Peyer's patch (tissue), 4 donors: ENCODE results near the gene ATP2B3. TPM values are rescaled to one million over a fixed set of nuclear protein-coding genes. Genes with fewer than 3 reads are reported as not detected.

ENCODE experiments used
- DNase-seq, 3 donors: peaks; one replicate each; pipeline ENCODE4 v3.0.0-alpha.2; 2017 to 2019
- H3K27ac ChIP-seq, 4 donors: fragments of 200-600 bp; sonication (generic); one replicate each; pipeline ENCODE4 v1.5.1; 2016 to 2019
- H3K27me3 ChIP-seq, 2 donors: fragments of 200-600 bp; sonication (generic); one replicate each; pipeline ENCODE4 v1.5.1; 2019
- H3K36me3 ChIP-seq, 3 donors: fragments of 200-600 bp; sonication (generic); one replicate each; pipeline ENCODE4 v1.5.1; 2016 to 2019
- H3K4me1 ChIP-seq, 4 donors: fragments of 200-600 bp; sonication (generic); one replicate each; pipeline ENCODE4 v1.5.1; 2016 to 2019
- H3K4me3 ChIP-seq, 4 donors: fragments of 200-600 bp; sonication (generic); 1 replicate in 3 of 4; 2 replicates in 1 of 4; pipeline ENCODE4 v1.5.1; 2016 to 2019; ENCODE audit warnings: mild to moderate bottlenecking in 1 of 4
- H3K9me3 ChIP-seq, 4 donors: fragments of 200-600 bp; sonication (generic); one replicate each; pipeline ENCODE4 v1.5.1; 2016 to 2019; ENCODE audit warnings: mild to moderate bottlenecking in 1 of 4
- POLR2A ChIP-seq, 2 donors: fragments of 450-650 bp; IDR thresholded peaks; one replicate each; pipeline ENCODE4 v1.5.1; 2017; ENCODE audit warnings: antibody characterized with exemption in 2 of 2, mild to moderate bottlenecking in 2 of 2, moderate library complexity in 2 of 2
- total RNA-seq, 4 donors: library from RNA; depleted of rRNA; stranded (reverse); fragments of >200 nt; gene quantifications; one replicate each; pipeline ENCODE4 v1.1.0, GENCODE V29; 2016
- TF ChIP-seq, protein P1 (sequence below), 6 experiments: fragments of 450-650 bp in 4 of 6; fragments of 200-600 bp in 2 of 6; sonication (generic) in 1 of 6; IDR thresholded peaks; one replicate each; pipeline ENCODE4 v1.5.1; 2017 to 2019; ENCODE audit warnings: antibody characterized with exemption in 6 of 6, mild to moderate bottlenecking in 3 of 6, moderate library complexity in 1 of 6

Gene ATP2B3
- total RNA-seq, 4 donors from 2014 or later = not detected

GRCh38 chrX:153628665-153629064 is 111.2 kb downstream of the ATP2B3 start:
- Histone ChIP-seq H3K4me1 (no peaks in the 10 kb centered on the region), H3K36me3 (no peaks in the 10 kb centered on the region), H3K9me3 (no peaks in the 10 kb centered on the region), H3K4me3 (no peak overlapping the region), H3K27ac (no peak overlapping the region), H3K27me3 (no peaks in the 10 kb centered on the region)
- peak in 1 of 3 donors; percentile 8 for DNase-seq
- no peak for TF ChIP-seq POLR2A (IDR thresholded peaks at IDR 0.05)
- TF ChIP-seq, protein P1, sequence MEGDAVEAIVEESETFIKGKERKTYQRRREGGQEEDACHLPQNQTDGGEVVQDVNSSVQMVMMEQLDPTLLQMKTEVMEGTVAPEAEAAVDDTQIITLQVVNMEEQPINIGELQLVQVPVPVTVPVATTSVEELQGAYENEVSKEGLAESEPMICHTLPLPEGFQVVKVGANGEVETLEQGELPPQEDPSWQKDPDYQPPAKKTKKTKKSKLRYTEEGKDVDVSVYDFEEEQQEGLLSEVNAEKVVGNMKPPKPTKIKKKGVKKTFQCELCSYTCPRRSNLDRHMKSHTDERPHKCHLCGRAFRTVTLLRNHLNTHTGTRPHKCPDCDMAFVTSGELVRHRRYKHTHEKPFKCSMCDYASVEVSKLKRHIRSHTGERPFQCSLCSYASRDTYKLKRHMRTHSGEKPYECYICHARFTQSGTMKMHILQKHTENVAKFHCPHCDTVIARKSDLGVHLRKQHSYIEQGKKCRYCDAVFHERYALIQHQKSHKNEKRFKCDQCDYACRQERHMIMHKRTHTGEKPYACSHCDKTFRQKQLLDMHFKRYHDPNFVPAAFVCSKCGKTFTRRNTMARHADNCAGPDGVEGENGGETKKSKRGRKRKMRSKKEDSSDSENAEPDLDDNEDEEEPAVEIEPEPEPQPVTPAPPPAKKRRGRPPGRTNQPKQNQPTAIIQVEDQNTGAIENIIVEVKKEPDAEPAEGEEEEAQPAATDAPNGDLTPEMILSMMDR (IDR thresholded peaks at IDR 0.05) = no peak

DNA sequence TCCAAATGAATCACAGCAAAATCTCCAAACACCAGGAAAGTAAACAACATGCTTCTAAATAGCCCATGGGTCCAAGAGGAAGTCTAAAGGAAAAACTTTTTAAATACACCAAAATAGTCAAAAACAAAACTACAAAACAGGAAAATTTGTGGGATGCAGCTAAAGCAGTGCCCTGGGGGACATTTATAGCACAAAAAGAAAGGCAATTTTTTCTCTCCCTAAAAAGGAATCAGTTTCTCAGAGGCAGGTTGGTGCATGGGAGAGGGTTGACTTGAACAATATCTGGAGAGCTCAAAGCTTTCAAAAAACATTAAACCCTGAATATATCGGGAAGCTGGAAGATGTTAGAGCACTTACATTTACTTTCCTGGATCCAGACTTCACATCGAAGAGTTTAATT is 113.9 kb downstream of the ATP2B3 start:
- Histone ChIP-seq H3K27me3 (no peaks in the 10 kb centered on the region), H3K9me3 (no peaks in the 10 kb centered on the region), H3K4me3 (no peak overlapping the region)

DNA sequence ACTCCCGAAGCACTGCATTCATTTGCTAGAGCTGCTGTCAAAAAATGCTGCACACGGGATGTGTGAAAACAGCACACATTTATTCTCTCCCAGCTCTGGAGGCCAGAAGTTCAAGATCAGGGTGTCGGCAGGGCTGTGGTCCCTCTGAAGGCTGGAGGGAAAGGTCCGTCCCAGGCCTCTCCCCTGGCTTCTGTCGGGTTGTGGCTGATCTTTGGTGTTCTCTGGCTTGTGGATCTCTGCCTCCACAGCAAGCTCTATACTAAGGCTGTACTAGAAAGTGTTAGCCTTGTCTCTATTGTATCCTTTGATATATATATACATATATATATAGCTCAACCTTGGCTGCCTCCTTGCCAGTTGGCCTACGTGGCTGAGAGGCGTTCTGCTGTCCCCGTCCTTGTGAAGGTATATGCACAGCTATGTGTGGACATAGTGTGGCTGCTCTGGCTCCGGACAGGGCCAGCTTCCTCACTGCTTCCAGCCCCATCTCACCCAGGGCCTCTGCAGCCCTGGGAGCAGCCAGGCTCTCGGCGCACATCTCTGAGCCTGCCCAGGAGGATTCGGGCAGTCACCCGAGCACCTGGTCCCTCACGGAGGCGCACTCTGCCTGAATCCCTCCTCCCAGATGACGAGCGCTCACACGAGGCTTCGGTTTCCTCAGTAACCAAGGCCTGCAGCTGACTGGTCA is 114.6 kb downstream of the ATP2B3 start:
- H3K4me1 ChIP-seq = no peaks in the 10 kb centered on the region
- no peak for TF ChIP-seq POLR2A (IDR thresholded peaks at IDR 0.05)
- TF ChIP-seq, protein P1 (IDR thresholded peaks at IDR 0.05) = no peak
- DNase-seq = no peak
- H3K27me3 ChIP-seq = no peaks in the 10 kb centered on the region
- H3K9me3 ChIP-seq = no peaks in the 10 kb centered on the region
- H3K36me3 ChIP-seq = no peaks in the 10 kb centered on the region
- H3K27ac ChIP-seq = no peak overlapping the region
- H3K4me3 ChIP-seq = no peak overlapping the region

More for the DNA sequence above, 113.9 kb downstream of the ATP2B3 start:
- no peak for DNase-seq
- no peaks in the 10 kb centered on the region for H3K4me1 ChIP-seq
- H3K27ac ChIP-seq = no peak overlapping the region
- no peak for TF ChIP-seq POLR2A (IDR thresholded peaks at IDR 0.05)
- TF ChIP-seq, protein P1 (IDR thresholded peaks at IDR 0.05) = no peak
- no peaks in the 10 kb centered on the region for H3K36me3 ChIP-seq

Other genes with a start within 250 kb of the ATP2B3 start
- not detected for gene PNMA6F, start 195.9 kb upstream of the ATP2B3 start, total RNA-seq
- gene ZNF275, start 183.5 kb upstream of the ATP2B3 start, total RNA-seq = 10 to 100 TPM in 1 of 4 donors, 1 to 10 TPM in 3; 4.0 to 12.4 (median 7.2) TPM
- not detected for gene PNMA6E, start 116.3 kb upstream of the ATP2B3 start, total RNA-seq
- gene ZFP92, start 106.2 kb upstream of the ATP2B3 start, total RNA-seq = 1 to 10 TPM in 1 of 4 donors, under 1 TPM in 3; 0.19 to 2.3 (median 0.81) TPM
- 1 to 10 TPM in 3 of 4 donors, not detected in 1; 1.1 to 3.1 (median 3.0) TPM for gene TREX2, start 71.6 kb upstream of the ATP2B3 start, total RNA-seq
- gene HAUS7, start 47.1 kb upstream of the ATP2B3 start, total RNA-seq = 100 to 1,000 TPM in 1 of 4 donors, 10 to 100 TPM in 2, 1 to 10 TPM in 1; 8.2 to 156 (median 16.0) TPM
- 10 to 100 TPM in 3 of 4 donors, 1 to 10 TPM in 1; 2.5 to 28.9 (median 11.7) TPM for gene BGN, start 22.7 kb upstream of the ATP2B3 start, total RNA-seq
- gene CCNQ, start 81.5 kb downstream of the ATP2B3 start, total RNA-seq = 10 to 100 TPM; 19.0 to 33.3 (median 20.6) TPM
- not detected for gene DUSP9, start 129.6 kb downstream of the ATP2B3 start, total RNA-seq
- 10 to 100 TPM in 1 of 4 donors, 1 to 10 TPM in 2, not detected in 1; 2.0 to 44.8 (median 6.1) TPM for gene PNCK, start 156.2 kb downstream of the ATP2B3 start, total RNA-seq
- 100 to 1,000 TPM in 3 of 4 donors, 10 to 100 TPM in 1; 36.3 to 562 (median 146) TPM for gene SLC6A8, start 170.3 kb downstream of the ATP2B3 start, total RNA-seq
- gene BCAP31, start 206.7 kb downstream of the ATP2B3 start, total RNA-seq = 100 to 1,000 TPM in 2 of 4 donors, 10 to 100 TPM in 2; 45.4 to 148 (median 101) TPM
- gene ABCD1, start 207.2 kb downstream of the ATP2B3 start, total RNA-seq = 10 to 100 TPM; 14.9 to 94.2 (median 68.0) TPM
- 10 to 100 TPM in 1 of 4 donors, 1 to 10 TPM in 3; 2.7 to 25.6 (median 7.6) TPM for gene PLXNB3, start 246.6 kb downstream of the ATP2B3 start, total RNA-seq